NCI-H226 (cell line): ENCODE data around the gene EXOC4.
"Not testable (repeated sequence)": the region's sequence is repeated elsewhere in the genome, so short reads cannot be mapped to it uniquely, and the experiment has no call there.

Experiments
- DNase-seq: peaks from one replicate; pipeline ENCODE4 v3.0.0-alpha.2; 2015

Gene EXOC4

GRCh38 chr7:133975130-133975529 is 722.3 kb downstream of the EXOC4 start:
- DNase-seq, result no peak

GRCh38 chr7:133976140-133976539 is 723.3 kb downstream of the EXOC4 start:
- no peak for DNase-seq

GRCh38 chr7:133977409-133978274 is 724.8 kb downstream of the EXOC4 start:
- DNase-seq, result no peak

- no peak for DNase-seq
These were observed 725.8 kb downstream of the EXOC4 start for GRCh38 chr7:133978502-133979295.

GRCh38 chr7:133980804-133981203 is 727.9 kb downstream of the EXOC4 start:
- DNase-seq, result no peak

- DNase-seq, result no peak
These were observed 731.0 kb downstream of the EXOC4 start for GRCh38 chr7:133983685-133984419.

- no peak for DNase-seq
These were observed 732.4 kb downstream of the EXOC4 start for GRCh38 chr7:133985300-133985699.

GRCh38 chr7:133987582-133987981 is 734.7 kb downstream of the EXOC4 start:
- no peak for DNase-seq

- no peak for DNase-seq
These were observed 740.7 kb downstream of the EXOC4 start for GRCh38 chr7:133993547-133993946.

- DNase-seq, result not testable (repeated sequence)
These were observed 741.2 kb downstream of the EXOC4 start for GRCh38 chr7:133994100-133994499.

- DNase-seq, result no peak
These were observed 744.6 kb downstream of the EXOC4 start for GRCh38 chr7:133997463-133997862.

- DNase-seq, result no peak
These were observed 746.3 kb downstream of the EXOC4 start for GRCh38 chr7:133999178-133999577.

- DNase-seq, result no peak
These were observed 752.1 kb downstream of the EXOC4 start for GRCh38 chr7:134004829-134005505.

- no peak for DNase-seq
These were observed 756.6 kb downstream of the EXOC4 start for GRCh38 chr7:134009314-134010110.

- DNase-seq, result no peak
These were observed 760.4 kb downstream of the EXOC4 start for GRCh38 chr7:134013249-134013648.

GRCh38 chr7:134014935-134015334 is 762.1 kb downstream of the EXOC4 start:
- DNase-seq, result no peak

GRCh38 chr7:134016223-134016941 is 763.5 kb downstream of the EXOC4 start:
- no peak for DNase-seq

- DNase-seq, result no peak
These were observed 764.0 kb downstream of the EXOC4 start for GRCh38 chr7:134016942-134017303.

- DNase-seq, result no peak
These were observed 765.4 kb downstream of the EXOC4 start for GRCh38 chr7:134018306-134018705.

GRCh38 chr7:134019251-134019650 is 766.4 kb downstream of the EXOC4 start:
- DNase-seq, result no peak

GRCh38 chr7:134021836-134022235 is 769.0 kb downstream of the EXOC4 start:
- DNase-seq, result no peak
